Parathyroid adenoma (tissue), 2 donors: ENCODE results near the gene RAPGEF1.

ENCODE experiments used
- H2AFZ ChIP-seq: fragments of 300-600 bp; sonication (generic); one replicate; pipeline ENCODE4 v1.7.0; 2017; ENCODE audit warnings: antibody characterized with exemption, mild to moderate bottlenecking
- H3K27ac ChIP-seq: fragments of 300-600 bp; sonication (generic); one replicate; pipeline ENCODE4 v1.7.0; 2017
- H3K27me3 ChIP-seq: fragments of 300-600 bp; sonication (generic); one replicate; pipeline ENCODE4 v1.7.0; 2017; ENCODE audit warnings: low read length; ENCODE audit not compliant: control insufficient read depth, insufficient read depth
- H3K36me3 ChIP-seq: fragments of 300-600 bp; sonication (generic); one replicate; pipeline ENCODE4 v1.7.0; 2017; ENCODE audit warnings: low read length; ENCODE audit not compliant: control insufficient read depth, insufficient read depth
- H3K4me1 ChIP-seq: fragments of 300-600 bp; sonication (generic); one replicate; pipeline ENCODE4 v1.7.0; 2017; ENCODE audit warnings: control low read depth
- H3K4me2 ChIP-seq: fragments of 300-600 bp; sonication (generic); one replicate; pipeline ENCODE4 v1.7.0; 2017; ENCODE audit warnings: low read length
- H3K4me3 ChIP-seq: fragments of 300-600 bp; sonication (generic); one replicate; pipeline ENCODE4 v1.7.0; 2017; ENCODE audit warnings: low read depth, low read length
- H3K79me2 ChIP-seq: fragments of 300-600 bp; sonication (generic); one replicate; pipeline ENCODE4 v1.7.0; 2017; ENCODE audit warnings: control low read depth
- H3K9ac ChIP-seq: fragments of 300-600 bp; sonication (generic); one replicate; pipeline ENCODE4 v1.7.0; 2017; ENCODE audit warnings: mild to moderate bottlenecking
- H3K9me3 ChIP-seq: fragments of 300-600 bp; sonication (generic); one replicate; pipeline ENCODE4 v1.7.0; 2017; ENCODE audit warnings: low read length; ENCODE audit not compliant: control insufficient read depth
- TF ChIP-seq, protein P1 (sequence below): fragments of 300-600 bp; sonication (generic); IDR thresholded peaks from one replicate; pipeline ENCODE4 v1.7.0; 2017; ENCODE audit warnings: antibody characterized with exemption, mild to moderate bottlenecking
- donor health status: primary hyperparathyroidism.

The RAPGEF1 gene

DNA sequence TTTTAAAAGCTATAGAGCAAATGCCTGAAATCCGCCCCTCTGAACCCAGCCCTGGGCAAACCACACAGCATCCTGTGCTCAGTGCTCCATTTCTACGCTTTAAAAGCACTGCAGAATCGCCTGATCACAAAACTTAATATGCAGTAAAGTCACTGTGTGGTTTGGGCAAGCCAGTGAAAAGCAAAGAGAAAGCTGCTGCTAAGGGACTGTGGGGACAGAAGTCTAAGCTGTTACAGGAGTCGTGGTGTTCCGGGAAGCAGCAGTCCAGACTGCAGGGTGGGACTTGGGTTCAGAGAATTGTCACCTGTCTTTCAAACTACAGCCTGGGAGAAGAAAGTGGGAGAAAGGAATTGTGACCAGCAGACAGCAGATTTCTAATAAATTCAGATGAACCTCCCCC is 8.2 kb downstream of the RAPGEF1 start:
- H3K9ac ChIP-seq = no peak overlapping the region
- no peaks in the 10 kb centered on the region for H3K9me3 ChIP-seq
- peaks cover 28% of the 10 kb centered on the region for H3K79me2 ChIP-seq
- H3K36me3 ChIP-seq = no peaks in the 10 kb centered on the region
- no peak overlapping the region for H3K4me3 ChIP-seq
- no peaks in the 10 kb centered on the region for H3K27me3 ChIP-seq
- H3K4me1 ChIP-seq = no peaks in the 10 kb centered on the region
- H3K27ac ChIP-seq = no peak overlapping the region
- no peak overlapping the region for H2AFZ ChIP-seq
- TF ChIP-seq, protein P1, sequence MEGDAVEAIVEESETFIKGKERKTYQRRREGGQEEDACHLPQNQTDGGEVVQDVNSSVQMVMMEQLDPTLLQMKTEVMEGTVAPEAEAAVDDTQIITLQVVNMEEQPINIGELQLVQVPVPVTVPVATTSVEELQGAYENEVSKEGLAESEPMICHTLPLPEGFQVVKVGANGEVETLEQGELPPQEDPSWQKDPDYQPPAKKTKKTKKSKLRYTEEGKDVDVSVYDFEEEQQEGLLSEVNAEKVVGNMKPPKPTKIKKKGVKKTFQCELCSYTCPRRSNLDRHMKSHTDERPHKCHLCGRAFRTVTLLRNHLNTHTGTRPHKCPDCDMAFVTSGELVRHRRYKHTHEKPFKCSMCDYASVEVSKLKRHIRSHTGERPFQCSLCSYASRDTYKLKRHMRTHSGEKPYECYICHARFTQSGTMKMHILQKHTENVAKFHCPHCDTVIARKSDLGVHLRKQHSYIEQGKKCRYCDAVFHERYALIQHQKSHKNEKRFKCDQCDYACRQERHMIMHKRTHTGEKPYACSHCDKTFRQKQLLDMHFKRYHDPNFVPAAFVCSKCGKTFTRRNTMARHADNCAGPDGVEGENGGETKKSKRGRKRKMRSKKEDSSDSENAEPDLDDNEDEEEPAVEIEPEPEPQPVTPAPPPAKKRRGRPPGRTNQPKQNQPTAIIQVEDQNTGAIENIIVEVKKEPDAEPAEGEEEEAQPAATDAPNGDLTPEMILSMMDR = no peak
- no peak overlapping the region for H3K4me2 ChIP-seq

DNA sequence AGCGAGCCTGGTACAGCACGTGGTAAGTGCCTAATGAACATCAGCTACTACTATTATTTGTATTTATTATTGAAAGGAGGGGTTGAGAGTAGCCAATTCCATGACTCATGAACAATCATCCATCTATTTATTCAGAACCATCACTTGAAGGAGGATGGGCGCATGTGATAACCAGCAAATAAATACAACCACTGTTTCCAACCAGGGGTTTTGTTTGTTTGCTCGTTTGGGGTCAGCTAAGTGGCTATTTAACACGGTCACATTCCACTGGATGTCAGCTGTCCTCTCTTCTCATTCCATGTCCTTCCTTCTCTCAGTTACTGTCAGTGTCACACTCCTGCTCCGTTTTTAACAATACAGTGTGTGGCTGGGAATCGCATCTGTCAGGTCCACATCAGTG is 8.6 kb downstream of the RAPGEF1 start:
- Histone ChIP-seq H3K4me3 (no peak overlapping the region), H3K9me3 (no peaks in the 10 kb centered on the region), H3K27me3 (no peaks in the 10 kb centered on the region), H3K36me3 (no peaks in the 10 kb centered on the region), H3K79me2 (peaks cover 24% of the 10 kb centered on the region), H3K4me2 (no peak overlapping the region), H3K4me1 (no peaks in the 10 kb centered on the region), H2AFZ (no peak overlapping the region), H3K27ac (no peak overlapping the region), H3K9ac (no peak overlapping the region)
- TF ChIP-seq, protein P1 = no peak

DNA sequence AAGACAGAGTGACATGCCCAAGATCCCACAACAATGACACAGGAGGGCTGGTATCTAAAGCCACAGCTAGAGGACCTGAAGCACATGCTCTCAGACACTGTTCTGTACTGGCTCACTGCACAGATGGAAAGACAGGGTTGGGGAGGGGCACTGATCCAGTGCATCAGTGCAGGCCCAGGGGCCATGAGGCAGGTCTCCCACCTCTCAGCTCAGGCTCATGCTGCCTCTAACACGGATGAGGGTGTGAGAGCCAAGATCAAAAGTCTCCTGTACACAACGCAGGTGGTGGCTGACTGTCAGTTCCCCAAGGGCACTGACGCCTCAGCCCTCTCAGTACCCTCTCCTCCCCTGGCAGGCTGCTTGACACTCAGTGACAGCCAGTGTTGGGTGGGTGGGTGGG is 10.9 kb downstream of the RAPGEF1 start:
- Histone ChIP-seq H3K27me3 (no peaks in the 10 kb centered on the region), H2AFZ (no peak overlapping the region), H3K9me3 (no peaks in the 10 kb centered on the region), H3K4me3 (no peak overlapping the region), H3K4me2 (no peak overlapping the region), H3K36me3 (no peaks in the 10 kb centered on the region), H3K9ac (no peak overlapping the region), H3K27ac (no peak overlapping the region), H3K79me2 (peaks cover 22% of the 10 kb centered on the region), H3K4me1 (no peaks in the 10 kb centered on the region)
- TF ChIP-seq, protein P1 = no peak

DNA sequence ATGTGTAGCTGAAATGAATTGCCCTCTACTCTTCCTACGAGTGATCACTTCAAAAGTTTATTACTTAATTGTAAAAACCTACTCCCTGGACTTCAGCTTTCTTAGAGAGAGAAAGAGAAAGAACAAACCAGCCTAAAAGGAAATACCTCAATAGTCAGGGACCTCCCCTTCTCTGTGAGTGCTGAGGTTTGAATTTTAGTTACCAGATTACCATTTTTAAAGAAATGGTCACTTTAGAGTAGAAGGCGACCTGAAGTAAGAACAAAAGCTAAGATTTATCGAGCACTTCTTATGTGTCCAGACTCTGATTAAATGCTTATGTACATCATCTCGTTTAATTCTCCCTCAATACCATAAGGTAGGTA is 11.3 kb downstream of the RAPGEF1 start:
- no peaks in the 10 kb centered on the region for H3K9me3 ChIP-seq
- H3K36me3 ChIP-seq = no peaks in the 10 kb centered on the region
- TF ChIP-seq, protein P1 = no peak
- H3K27me3 ChIP-seq = no peaks in the 10 kb centered on the region
- H3K9ac ChIP-seq = no peak overlapping the region
- H2AFZ ChIP-seq = no peak overlapping the region
- H3K79me2 ChIP-seq = peaks cover 23% of the 10 kb centered on the region
- no peaks in the 10 kb centered on the region for H3K4me1 ChIP-seq
- H3K27ac ChIP-seq = no peak overlapping the region
- H3K4me3 ChIP-seq = no peak overlapping the region
- H3K4me2 ChIP-seq = no peak overlapping the region

DNA sequence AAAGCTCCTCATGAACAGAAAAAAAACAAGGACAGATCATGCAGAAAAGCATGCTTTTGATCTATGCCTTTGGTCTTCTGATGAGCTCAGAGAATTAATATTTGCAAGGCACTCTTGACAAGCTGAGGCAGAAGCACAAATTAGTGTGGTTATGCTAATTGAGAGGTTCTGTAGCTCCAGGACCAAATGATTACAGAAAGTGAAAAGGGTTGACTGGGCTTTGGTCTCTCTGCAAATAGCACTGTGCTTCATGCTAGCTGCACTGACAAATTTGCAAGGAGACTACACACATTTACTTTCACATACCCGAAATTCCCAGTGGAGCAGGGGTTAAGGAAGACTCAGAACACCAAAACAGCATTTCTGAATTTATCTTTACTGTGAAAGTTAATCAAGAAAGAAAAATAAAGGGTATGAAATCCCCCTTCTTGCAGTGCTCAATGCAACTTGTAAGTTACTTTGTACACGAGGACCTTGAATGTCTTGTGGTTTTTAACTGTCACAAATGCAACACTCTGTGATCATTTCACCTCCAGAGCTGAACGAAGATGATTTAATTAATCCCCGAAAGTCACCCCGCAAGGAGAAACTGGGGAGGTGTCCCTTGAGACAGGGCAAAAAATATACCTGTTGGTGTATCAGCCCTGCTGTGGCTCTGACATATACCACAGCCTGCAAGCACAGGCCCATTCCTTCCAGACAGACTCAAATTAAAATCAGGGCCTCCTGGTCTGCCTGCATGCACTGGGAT is 11.9 kb downstream of the RAPGEF1 start:
- no peaks in the 10 kb centered on the region for H3K36me3 ChIP-seq
- H3K27ac ChIP-seq = no peak overlapping the region
- H3K4me3 ChIP-seq = no peak overlapping the region
- peaks cover 24% of the 10 kb centered on the region for H3K79me2 ChIP-seq
- H3K4me1 ChIP-seq = no peaks in the 10 kb centered on the region
- H3K4me2 ChIP-seq = no peak overlapping the region
- no peaks in the 10 kb centered on the region for H3K9me3 ChIP-seq
- H3K27me3 ChIP-seq = no peaks in the 10 kb centered on the region
- no peak overlapping the region for H3K9ac ChIP-seq
- TF ChIP-seq, protein P1 = no peak
- H2AFZ ChIP-seq = no peak overlapping the region
